ENCODE measurements around the gene USH2A.

DNA sequence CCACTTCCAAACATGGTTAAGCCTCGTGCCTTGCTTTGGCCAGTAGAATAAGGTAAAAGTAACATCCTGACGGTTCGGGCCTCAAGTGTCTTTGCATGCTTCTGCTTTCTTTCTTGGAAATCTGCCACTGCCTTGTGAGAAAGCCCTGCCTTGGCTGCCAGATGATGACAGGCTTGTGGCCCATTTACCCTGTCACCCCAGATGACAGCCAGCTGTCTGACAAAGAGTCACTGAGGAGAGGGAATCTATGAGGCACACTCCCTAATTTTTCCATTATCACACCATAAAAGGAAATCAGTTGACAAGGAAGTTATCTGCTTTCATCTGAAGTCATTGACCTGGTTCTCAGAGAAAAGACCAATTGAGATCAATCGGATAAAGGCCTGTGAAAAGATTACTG is 199.8 kb downstream of the USH2A start:
- TF ChIP-seq, protein P1, sequence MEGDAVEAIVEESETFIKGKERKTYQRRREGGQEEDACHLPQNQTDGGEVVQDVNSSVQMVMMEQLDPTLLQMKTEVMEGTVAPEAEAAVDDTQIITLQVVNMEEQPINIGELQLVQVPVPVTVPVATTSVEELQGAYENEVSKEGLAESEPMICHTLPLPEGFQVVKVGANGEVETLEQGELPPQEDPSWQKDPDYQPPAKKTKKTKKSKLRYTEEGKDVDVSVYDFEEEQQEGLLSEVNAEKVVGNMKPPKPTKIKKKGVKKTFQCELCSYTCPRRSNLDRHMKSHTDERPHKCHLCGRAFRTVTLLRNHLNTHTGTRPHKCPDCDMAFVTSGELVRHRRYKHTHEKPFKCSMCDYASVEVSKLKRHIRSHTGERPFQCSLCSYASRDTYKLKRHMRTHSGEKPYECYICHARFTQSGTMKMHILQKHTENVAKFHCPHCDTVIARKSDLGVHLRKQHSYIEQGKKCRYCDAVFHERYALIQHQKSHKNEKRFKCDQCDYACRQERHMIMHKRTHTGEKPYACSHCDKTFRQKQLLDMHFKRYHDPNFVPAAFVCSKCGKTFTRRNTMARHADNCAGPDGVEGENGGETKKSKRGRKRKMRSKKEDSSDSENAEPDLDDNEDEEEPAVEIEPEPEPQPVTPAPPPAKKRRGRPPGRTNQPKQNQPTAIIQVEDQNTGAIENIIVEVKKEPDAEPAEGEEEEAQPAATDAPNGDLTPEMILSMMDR (IDR thresholded peaks at IDR 0.05), result no peak
- no peak for TF ChIP-seq POLR2A (IDR thresholded peaks at IDR 0.05)

Measured in lower leg skin (tissue), 3 donors.